Peyer's patch (tissue), 4 donors: ENCODE measurements around the gene MORC1. TPM values are rescaled to one million over a fixed set of nuclear protein-coding genes. Genes with fewer than 3 reads are reported as not detected.

ENCODE experiments used
- DNase-seq, 3 donors: peaks; one replicate each; pipeline ENCODE4 v3.0.0-alpha.2; 2017 to 2019
- H3K27ac ChIP-seq, 4 donors: fragments of 200-600 bp; sonication (generic); one replicate each; pipeline ENCODE4 v1.5.1; 2016 to 2019
- H3K27me3 ChIP-seq, 2 donors: fragments of 200-600 bp; sonication (generic); one replicate each; pipeline ENCODE4 v1.5.1; 2019
- H3K36me3 ChIP-seq, 3 donors: fragments of 200-600 bp; sonication (generic); one replicate each; pipeline ENCODE4 v1.5.1; 2016 to 2019
- H3K4me1 ChIP-seq, 4 donors: fragments of 200-600 bp; sonication (generic); one replicate each; pipeline ENCODE4 v1.5.1; 2016 to 2019
- H3K4me3 ChIP-seq, 4 donors: fragments of 200-600 bp; sonication (generic); 1 replicate in 3 of 4; 2 replicates in 1 of 4; pipeline ENCODE4 v1.5.1; 2016 to 2019; ENCODE audit warnings: mild to moderate bottlenecking in 1 of 4
- H3K9me3 ChIP-seq, 4 donors: fragments of 200-600 bp; sonication (generic); one replicate each; pipeline ENCODE4 v1.5.1; 2016 to 2019; ENCODE audit warnings: mild to moderate bottlenecking in 1 of 4
- POLR2A ChIP-seq, 2 donors: fragments of 450-650 bp; IDR thresholded peaks; one replicate each; pipeline ENCODE4 v1.5.1; 2017; ENCODE audit warnings: antibody characterized with exemption in 2 of 2, mild to moderate bottlenecking in 2 of 2, moderate library complexity in 2 of 2
- total RNA-seq, 4 donors: library from RNA; depleted of rRNA; stranded (reverse); fragments of >200 nt; gene quantifications; one replicate each; pipeline ENCODE4 v1.1.0, GENCODE V29; 2016
- TF ChIP-seq, protein P1 (sequence below), 6 experiments: fragments of 450-650 bp in 4 of 6; fragments of 200-600 bp in 2 of 6; sonication (generic) in 1 of 6; IDR thresholded peaks; one replicate each; pipeline ENCODE4 v1.5.1; 2017 to 2019; ENCODE audit warnings: antibody characterized with exemption in 6 of 6, mild to moderate bottlenecking in 3 of 6, moderate library complexity in 1 of 6

The MORC1 gene
- total RNA-seq, 4 donors from 2014 or later = 0.54 TPM; not detected in 3

DNA sequence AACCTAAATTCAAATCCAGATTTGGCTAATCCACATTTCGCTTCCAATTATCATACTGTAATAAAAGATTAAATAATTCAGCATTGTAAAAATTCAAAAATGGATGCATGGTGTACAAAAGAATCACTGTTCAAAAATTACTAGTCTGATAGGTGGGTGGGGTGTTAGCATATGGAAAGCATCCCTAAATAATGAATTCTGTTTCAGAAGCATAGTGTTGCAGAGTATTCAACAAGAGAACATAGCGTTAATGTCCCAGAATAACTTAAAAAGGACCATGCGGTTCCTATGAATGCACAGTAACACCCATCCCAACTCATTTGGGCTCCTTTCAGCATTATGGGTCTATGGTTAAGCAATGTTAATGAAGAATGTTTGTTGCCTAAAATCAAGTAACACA is 51.1 kb downstream of the MORC1 start:
- Histone ChIP-seq H3K4me3 (no peak overlapping the region), H3K9me3 (no peaks in the 10 kb centered on the region), H3K27me3 (no peaks in the 10 kb centered on the region), H3K4me1 (no peaks in the 10 kb centered on the region), H3K27ac (no peak overlapping the region), H3K36me3 (no peaks in the 10 kb centered on the region)
- no peak for DNase-seq
- TF ChIP-seq, protein P1, sequence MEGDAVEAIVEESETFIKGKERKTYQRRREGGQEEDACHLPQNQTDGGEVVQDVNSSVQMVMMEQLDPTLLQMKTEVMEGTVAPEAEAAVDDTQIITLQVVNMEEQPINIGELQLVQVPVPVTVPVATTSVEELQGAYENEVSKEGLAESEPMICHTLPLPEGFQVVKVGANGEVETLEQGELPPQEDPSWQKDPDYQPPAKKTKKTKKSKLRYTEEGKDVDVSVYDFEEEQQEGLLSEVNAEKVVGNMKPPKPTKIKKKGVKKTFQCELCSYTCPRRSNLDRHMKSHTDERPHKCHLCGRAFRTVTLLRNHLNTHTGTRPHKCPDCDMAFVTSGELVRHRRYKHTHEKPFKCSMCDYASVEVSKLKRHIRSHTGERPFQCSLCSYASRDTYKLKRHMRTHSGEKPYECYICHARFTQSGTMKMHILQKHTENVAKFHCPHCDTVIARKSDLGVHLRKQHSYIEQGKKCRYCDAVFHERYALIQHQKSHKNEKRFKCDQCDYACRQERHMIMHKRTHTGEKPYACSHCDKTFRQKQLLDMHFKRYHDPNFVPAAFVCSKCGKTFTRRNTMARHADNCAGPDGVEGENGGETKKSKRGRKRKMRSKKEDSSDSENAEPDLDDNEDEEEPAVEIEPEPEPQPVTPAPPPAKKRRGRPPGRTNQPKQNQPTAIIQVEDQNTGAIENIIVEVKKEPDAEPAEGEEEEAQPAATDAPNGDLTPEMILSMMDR (IDR thresholded peaks at IDR 0.05) = no peak
- no peak for TF ChIP-seq POLR2A (IDR thresholded peaks at IDR 0.05)

DNA sequence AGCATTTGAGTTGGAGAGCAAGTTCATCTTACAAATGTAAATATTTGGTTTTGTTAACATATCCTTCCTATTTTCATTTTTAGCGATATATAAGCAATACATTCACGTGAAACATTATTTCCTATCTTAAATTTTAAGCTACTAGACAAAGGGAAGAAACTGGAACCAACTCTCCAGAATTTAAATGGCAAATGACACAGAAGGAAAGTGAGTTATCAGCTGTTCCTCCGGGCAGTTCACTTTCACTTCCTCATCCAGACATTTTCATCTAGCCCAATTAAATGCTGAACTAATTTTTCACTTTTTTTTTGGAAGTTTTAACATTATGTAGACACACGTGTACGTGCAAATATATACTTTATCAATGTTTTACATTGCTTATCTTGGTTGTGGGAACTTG is 58.7 kb downstream of the MORC1 start:
- Histone ChIP-seq H3K27ac (no peak overlapping the region), H3K27me3 (no peaks in the 10 kb centered on the region), H3K36me3 (no peaks in the 10 kb centered on the region), H3K4me1 (no peaks in the 10 kb centered on the region), H3K4me3 (no peak overlapping the region), H3K9me3 (no peaks in the 10 kb centered on the region)
- TF ChIP-seq POLR2A (IDR thresholded peaks at IDR 0.05) = no peak
- TF ChIP-seq, protein P1 (IDR thresholded peaks at IDR 0.05) = no peak
- DNase-seq = no peak

DNA sequence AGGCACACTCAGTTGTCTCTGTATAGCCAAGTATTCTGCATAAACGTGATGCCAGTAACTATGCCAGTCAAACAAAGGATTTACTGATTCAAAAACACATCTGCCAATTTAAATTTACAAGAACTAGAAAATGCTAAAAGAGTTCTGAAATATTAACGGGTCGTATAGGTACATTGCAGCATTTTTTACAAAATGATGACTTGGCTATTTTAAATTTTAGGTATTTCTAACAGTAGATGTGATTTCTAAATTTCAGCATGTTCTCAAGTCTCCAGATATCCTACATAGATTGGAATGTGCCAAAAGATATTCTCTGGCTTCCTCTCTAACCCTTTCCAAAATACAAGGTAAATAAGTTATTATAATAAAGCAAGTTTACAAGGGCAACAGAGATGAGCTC is 60.3 kb downstream of the MORC1 start:
- Histone ChIP-seq H3K27me3 (no peaks in the 10 kb centered on the region), H3K27ac (no peak overlapping the region), H3K36me3 (no peaks in the 10 kb centered on the region), H3K4me1 (no peaks in the 10 kb centered on the region), H3K4me3 (no peak overlapping the region), H3K9me3 (no peaks in the 10 kb centered on the region)
- DNase-seq = no peak
- no peak for TF ChIP-seq POLR2A (IDR thresholded peaks at IDR 0.05)
- TF ChIP-seq, protein P1 (IDR thresholded peaks at IDR 0.05) = no peak

DNA sequence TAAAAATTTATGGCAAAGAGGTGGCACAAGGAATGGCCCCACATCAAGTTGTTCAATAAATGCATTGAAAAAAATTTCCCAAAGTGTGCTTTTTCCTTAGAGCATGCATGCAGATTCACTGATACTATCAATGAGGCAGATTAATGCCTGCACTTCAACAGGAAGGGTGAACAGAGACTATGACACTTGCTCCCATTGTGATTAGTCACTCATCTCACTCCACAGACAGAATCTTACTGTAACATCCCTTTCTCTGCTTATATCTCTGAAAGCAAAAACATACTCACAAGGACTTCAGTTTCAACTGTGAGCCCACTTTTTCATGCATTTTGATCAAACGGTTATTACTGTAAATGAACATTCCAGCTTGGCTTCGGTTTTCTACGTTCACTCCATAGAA is 60.9 kb downstream of the MORC1 start:
- Histone ChIP-seq H3K27me3 (no peaks in the 10 kb centered on the region), H3K27ac (no peak overlapping the region), H3K4me3 (no peak overlapping the region), H3K4me1 (no peaks in the 10 kb centered on the region), H3K36me3 (no peaks in the 10 kb centered on the region), H3K9me3 (no peaks in the 10 kb centered on the region)
- TF ChIP-seq, protein P1 (IDR thresholded peaks at IDR 0.05) = no peak
- no peak for TF ChIP-seq POLR2A (IDR thresholded peaks at IDR 0.05)
- DNase-seq = no peak

DNA sequence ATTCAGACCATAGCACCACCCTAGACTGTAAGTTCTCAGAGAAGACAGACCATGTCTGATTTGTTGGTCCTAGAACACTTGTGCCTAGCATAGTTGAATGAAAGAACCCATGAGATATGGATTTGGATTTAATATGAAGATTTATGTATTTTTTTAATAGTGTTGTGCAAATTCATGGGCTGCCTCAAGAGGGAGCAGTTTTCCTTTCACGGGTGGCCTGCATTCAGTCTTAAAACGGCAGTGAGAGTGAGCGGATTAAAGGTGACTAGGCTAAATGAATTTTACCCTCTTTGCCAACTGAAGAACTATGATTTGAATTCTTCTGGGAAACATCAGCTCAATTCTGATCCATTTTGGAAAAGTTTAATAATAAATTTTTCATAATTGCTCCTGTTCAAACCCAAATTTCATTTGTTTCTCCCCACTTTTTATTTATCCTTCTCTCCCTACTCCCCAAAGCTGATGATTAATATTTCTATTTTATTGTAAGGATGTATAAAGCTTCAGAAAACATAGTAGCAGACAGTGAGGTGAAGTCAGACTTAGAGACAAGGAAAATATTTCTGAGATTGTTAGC is 67.3 kb downstream of the MORC1 start:
- Histone ChIP-seq H3K9me3 (no peaks in the 10 kb centered on the region), H3K4me1 (no peaks in the 10 kb centered on the region), H3K36me3 (no peaks in the 10 kb centered on the region), H3K27ac (no peak overlapping the region), H3K4me3 (no peak overlapping the region), H3K27me3 (no peaks in the 10 kb centered on the region)
- DNase-seq = peak in 1 of 3 donors; percentile 60
- TF ChIP-seq, protein P1 (IDR thresholded peaks at IDR 0.05) = peak in 4 of 6 experiments; percentile 45 to 79 (median 70)
- TF ChIP-seq POLR2A (IDR thresholded peaks at IDR 0.05) = no peak

DNA sequence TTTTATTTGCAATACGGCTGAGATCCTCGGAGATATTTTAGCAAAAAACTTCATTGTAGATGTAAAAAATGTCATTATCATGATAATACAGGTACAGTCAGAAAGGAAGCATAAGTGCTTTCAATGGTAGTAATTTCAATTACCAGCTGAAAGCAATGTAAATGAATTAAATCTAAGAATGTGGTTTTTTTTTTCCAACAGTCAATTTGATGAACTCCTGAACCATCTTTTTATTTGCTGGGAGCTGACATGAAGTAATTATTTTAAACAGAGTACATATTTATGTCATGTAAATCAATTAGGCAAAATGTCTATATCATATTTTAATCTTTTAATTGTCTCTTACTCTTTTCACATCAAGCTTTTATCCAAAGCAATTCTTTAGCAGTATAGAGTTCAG is 70.6 kb downstream of the MORC1 start:
- no peaks in the 10 kb centered on the region for H3K4me1 ChIP-seq
- H3K36me3 ChIP-seq = no peaks in the 10 kb centered on the region
- H3K27me3 ChIP-seq = no peaks in the 10 kb centered on the region
- DNase-seq = no peak
- H3K4me3 ChIP-seq = no peak overlapping the region
- TF ChIP-seq POLR2A (IDR thresholded peaks at IDR 0.05) = no peak
- TF ChIP-seq, protein P1 (IDR thresholded peaks at IDR 0.05) = no peak
- no peak overlapping the region for H3K27ac ChIP-seq
- H3K9me3 ChIP-seq = no peaks in the 10 kb centered on the region
